NT2/D1 (cell line): ENCODE results near the gene PTPRN.

Source experiments
- DNase-seq: peaks from one replicate; pipeline ENCODE4 v3.0.0-alpha.2; 2011; ENCODE audit warnings: low read depth, low spot score
- H3K27me3 ChIP-seq: 2 replicates; pipeline ENCODE4 v1.6.0; 2011; ENCODE audit warnings: mild to moderate bottlenecking; ENCODE audit not compliant: insufficient read length, insufficient read depth
- H3K36me3 ChIP-seq: 2 replicates; pipeline ENCODE4 v1.6.1; 2011; ENCODE audit warnings: mild to moderate bottlenecking, low read length, mixed read lengths; ENCODE audit not compliant: insufficient read depth, insufficient read length
- H3K4me1 ChIP-seq: 2 replicates; pipeline ENCODE4 v1.5.1; 2011; ENCODE audit not compliant: insufficient read depth, insufficient read length
- H3K4me3 ChIP-seq: 2 replicates; pipeline ENCODE4 v1.5.1; 2011; ENCODE audit warnings: low read depth; ENCODE audit not compliant: insufficient read length
- H3K9ac ChIP-seq: 2 replicates; pipeline ENCODE4 v1.6.0; 2011; ENCODE audit warnings: low read depth; ENCODE audit not compliant: insufficient read length
- H3K9me3 ChIP-seq: 2 replicates; pipeline ENCODE4 v1.5.1; 2011; ENCODE audit warnings: mild to moderate bottlenecking, low read length; ENCODE audit not compliant: insufficient read depth
- SUZ12 ChIP-seq: IDR thresholded peaks from 2 replicates; pipeline ENCODE4 v1.6.1; 2011; ENCODE audit not compliant: insufficient read length, insufficient read depth; ENCODE audit errors: extremely low read depth
- YY1 ChIP-seq: IDR thresholded peaks from 2 replicates; pipeline ENCODE4 v1.6.1; 2011; ENCODE audit not compliant: insufficient read length, insufficient read depth
- ZNF274 ChIP-seq: IDR thresholded peaks from 2 replicates; pipeline ENCODE4 v1.6.1; 2011; ENCODE audit warnings: mild to moderate bottlenecking, low read depth, low read length

PTPRN gene

DNA sequence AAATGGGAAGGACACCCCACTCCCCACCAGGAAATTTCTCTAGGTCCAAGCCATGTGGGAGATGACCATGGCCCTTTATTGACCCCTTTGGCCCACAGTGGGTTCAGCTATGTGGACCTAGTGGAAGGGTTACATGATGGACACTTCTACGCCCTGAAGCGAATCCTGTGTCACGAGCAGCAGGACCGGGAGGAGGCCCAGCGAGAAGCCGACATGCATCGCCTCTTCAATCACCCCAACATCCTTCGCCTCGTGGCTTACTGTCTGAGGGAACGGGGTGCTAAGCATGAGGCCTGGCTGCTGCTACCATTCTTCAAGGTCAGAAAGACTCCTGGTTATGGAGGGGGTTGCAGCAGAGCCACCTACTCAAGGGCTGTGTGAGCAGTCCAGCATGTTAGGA, 62.6 kb downstream of the PTPRN start:
- Histone ChIP-seq H3K4me1 (peaks cover 14% of the 10 kb centered on the region), H3K9ac (no peak overlapping the region), H3K27me3 (peaks cover 2% of the 10 kb centered on the region), H3K4me3 (no peak overlapping the region), H3K9me3 (no peaks in the 10 kb centered on the region), H3K36me3 (peaks cover 52% of the 10 kb centered on the region)
- TF ChIP-seq SUZ12 (no peak), ZNF274 (no peak), YY1 (no peak)
- no peak for DNase-seq

DNA sequence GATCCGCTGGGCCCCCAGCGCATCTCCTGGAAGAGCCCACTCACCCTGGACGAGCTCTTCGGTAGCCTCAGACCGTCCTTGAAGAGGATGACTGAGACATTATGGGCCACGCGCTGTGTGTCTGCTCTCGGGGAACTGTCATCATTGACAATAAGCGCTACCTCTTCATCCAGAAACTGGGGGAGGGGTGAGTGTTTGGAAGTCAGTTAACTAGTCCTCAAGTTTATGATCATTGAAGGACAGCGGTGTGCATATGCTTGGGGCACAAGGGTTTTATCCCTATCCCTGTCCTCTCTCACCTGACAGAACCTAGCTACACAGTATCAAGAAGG, 63.3 kb downstream of the PTPRN start:
- Histone ChIP-seq H3K9ac (peak overlapping the region; percentile 98), H3K4me1 (peaks cover 14% of the 10 kb centered on the region), H3K4me3 (peak overlapping the region; percentile 97), H3K27me3 (no peaks in the 10 kb centered on the region), H3K9me3 (no peaks in the 10 kb centered on the region), H3K36me3 (peaks cover 45% of the 10 kb centered on the region)
- TF ChIP-seq ZNF274: no peak
- no peak for DNase-seq

DNA sequence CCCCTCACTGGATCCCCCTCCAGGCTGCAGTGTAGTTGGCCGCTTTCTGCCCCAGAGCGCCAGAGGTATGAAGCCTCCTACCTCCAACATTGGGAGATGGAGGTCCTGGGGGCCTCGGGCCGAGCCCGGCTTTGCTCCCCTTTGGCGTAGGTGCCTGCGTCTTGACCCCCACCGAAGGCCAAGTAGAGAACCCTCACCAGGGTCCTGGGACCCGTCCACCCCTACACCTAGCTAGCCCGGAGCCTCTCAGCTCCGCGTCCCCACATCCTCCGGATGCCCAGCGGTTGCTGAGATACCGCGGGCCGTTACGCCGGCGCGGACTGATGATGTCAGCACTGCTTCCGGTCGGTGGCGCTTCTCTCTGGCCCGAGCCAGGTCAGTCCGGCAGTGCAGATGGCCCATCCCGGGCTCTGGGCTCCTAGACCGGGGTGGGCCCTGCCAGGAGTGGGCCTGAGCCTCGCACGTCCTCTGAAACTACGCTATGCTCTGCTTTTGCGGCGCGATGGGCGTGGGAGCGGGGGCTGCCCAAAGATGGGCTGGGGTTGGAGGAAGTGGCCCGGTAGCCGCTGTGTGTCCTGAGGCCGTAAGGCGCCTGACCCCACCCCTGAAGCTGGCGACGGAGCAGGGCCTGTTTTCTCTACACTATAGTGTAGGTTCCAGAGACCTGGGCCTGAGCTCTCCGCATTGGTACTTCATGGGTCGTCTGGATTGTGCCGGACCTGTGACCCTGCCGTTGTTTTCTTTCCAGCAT, 63.9 kb downstream of the PTPRN start, which contains the start of the genes GLB1L and STK16:
TSS of gene GLB1L (minus strand) at position 297 of the 751 bp plus-strand sequence. CDS start 1,871 bp downstream, outside the sequence.
TSS of gene STK16 (plus strand) at position 332 of the 751 bp plus-strand sequence. CDS start 521 bp downstream, outside the sequence.
- no peaks in the 10 kb centered on the region for H3K9me3 ChIP-seq
- H3K9ac ChIP-seq: peak within 1 kb of the TSS; percentile 98
- no peak for TF ChIP-seq YY1
- no peak for TF ChIP-seq ZNF274
- no peak for TF ChIP-seq SUZ12
- peak within 1 kb of the TSS; percentile 97 for H3K4me3 ChIP-seq
- peaks cover 14% of the 10 kb centered on the region for H3K4me1 ChIP-seq
- peaks cover 40% of the 10 kb centered on the region for H3K36me3 ChIP-seq
- peak; percentile 90 for DNase-seq
- no peaks in the 10 kb centered on the region for H3K27me3 ChIP-seq

DNA sequence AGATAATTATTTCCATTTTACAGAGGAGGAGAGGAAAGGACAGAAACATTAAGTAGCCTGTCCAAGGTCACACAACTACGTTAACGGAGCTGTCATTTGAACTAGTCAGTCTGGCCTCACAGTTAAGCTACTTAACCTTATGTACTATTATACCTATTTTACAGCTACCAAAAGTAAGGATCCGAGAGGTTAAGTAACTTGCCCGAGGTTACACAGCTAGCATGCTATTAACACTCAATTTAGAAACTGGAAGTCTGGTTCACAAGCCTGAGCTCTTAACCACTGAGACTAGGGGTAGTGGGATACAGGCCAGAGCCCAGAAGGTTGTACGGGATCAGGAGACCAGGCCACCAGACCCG, 64.4 kb downstream of the PTPRN start:
- Histone ChIP-seq H3K4me1 (peaks cover 13% of the 10 kb centered on the region), H3K27me3 (no peaks in the 10 kb centered on the region), H3K9me3 (no peaks in the 10 kb centered on the region), H3K9ac (peak overlapping the region; percentile 98), H3K36me3 (peaks cover 39% of the 10 kb centered on the region), H3K4me3 (peak overlapping the region; percentile 97)
- no peak for DNase-seq
- TF ChIP-seq ZNF274: no peak
- TF ChIP-seq YY1: no peak
- no peak for TF ChIP-seq SUZ12

DNA sequence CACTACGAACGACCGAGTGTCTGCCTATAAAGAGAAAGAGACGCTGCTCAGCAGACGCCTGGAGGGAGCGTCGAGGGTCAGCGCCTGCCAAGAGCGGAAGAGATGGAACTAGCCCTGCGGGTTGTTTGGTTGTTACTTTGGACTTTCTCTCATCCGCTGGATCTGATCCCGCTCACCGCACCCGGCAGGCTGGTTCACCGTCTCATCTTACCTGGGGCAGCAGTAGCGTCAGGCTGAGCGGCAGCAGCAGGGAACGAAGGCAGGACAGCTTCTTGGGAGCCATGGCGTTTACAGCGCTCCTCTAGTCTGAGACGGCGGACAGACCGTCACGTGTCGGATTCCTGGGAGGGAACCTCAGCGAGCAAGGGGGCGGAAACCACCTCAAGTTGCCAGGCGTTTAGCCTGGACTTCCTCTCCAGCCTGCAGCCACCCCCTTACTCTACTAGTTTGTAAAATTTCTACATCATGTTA, 65.9 kb downstream of the PTPRN start:
- no peak overlapping the region for H3K9ac ChIP-seq
- TF ChIP-seq ZNF274: no peak
- TF ChIP-seq YY1: no peak
- TF ChIP-seq SUZ12: no peak
- H3K27me3 ChIP-seq: no peaks in the 10 kb centered on the region
- H3K9me3 ChIP-seq: no peaks in the 10 kb centered on the region
- H3K4me3 ChIP-seq: no peak overlapping the region
- DNase-seq: no peak
- H3K4me1 ChIP-seq: peaks cover 4% of the 10 kb centered on the region
- H3K36me3 ChIP-seq: peaks cover 36% of the 10 kb centered on the region
